PC-3 (cell line): ENCODE data around the gene PGAP6. TPM values are rescaled to one million over a fixed set of nuclear protein-coding genes. Genes with fewer than 3 reads are reported as not detected.
A peak's percentile ranks its signal among the peaks of the same experiment; 100 is the strongest.
"Not testable (repeated sequence)": the region's sequence is repeated elsewhere in the genome, so short reads cannot be mapped to it uniquely, and the experiment has no call there.

Experiments used
- ATAC-seq: fragments of 200-7000 bp; cut with Tn5 transposase; 2 replicates; pipeline ENCODE4 v1.9.1; 2020; ENCODE audit warnings: mild to moderate bottlenecking, moderate library complexity
- BruUV-seq: library from RNA; stranded (reverse); fragments of 400-500 nt; replicated peaks from 2 replicates; lab custom pipeline; 2021; lab: Mats Ljungman, UMichigan
- CTCF ChIA-PET: fragments of 300-600 bp; sonication (Branson Sonifier 250); formaldehyde crosslinking; loops from one replicate; lab custom pipeline; 2022; ENCODE audit warnings: antibody characterized with exemption; lab: Charles Lee
- POLR2A ChIA-PET: fragments of 300-600 bp; sonication (Branson Sonifier 250); formaldehyde crosslinking; loops from one replicate; lab custom pipeline; 2022; ENCODE audit warnings: antibody characterized with exemption; ENCODE audit not compliant: unreplicated experiment; lab: Charles Lee
- DNase-seq: peaks from one replicate; pipeline ENCODE4 v3.0.0-alpha.2; 2015
- H2AFZ ChIP-seq: fragments of 300-600 bp; sonication (generic); 2 replicates; pipeline ENCODE4 v1.6.0; 2016; ENCODE audit warnings: antibody characterized with exemption, low read length
- H3F3A ChIP-seq: fragments of 300-600 bp; sonication (generic); one replicate; pipeline ENCODE4 v1.6.0; 2017; ENCODE audit warnings: antibody characterized with exemption, low read length, control low read depth, mild to moderate bottlenecking; ENCODE audit not compliant: unreplicated experiment
- H3K27ac ChIP-seq: fragments of 300-600 bp; sonication (generic); 2 replicates; pipeline ENCODE4 v1.5.1; 2016; ENCODE audit warnings: mild to moderate bottlenecking, low read length
- H3K27me3 ChIP-seq: fragments of 300-600 bp; sonication (generic); 2 replicates; pipeline ENCODE4 v1.6.1; 2016; ENCODE audit warnings: low read length, mixed read lengths
- H3K36me3 ChIP-seq: fragments of 300-600 bp; sonication (generic); 2 replicates; pipeline ENCODE4 v1.6.1; 2016; ENCODE audit warnings: low read depth, mixed run types, low read length, mixed read lengths
- H3K4me1 ChIP-seq: fragments of 300-600 bp; sonication (generic); 2 replicates; pipeline ENCODE4 v1.5.1; 2016; ENCODE audit warnings: low read length; ENCODE audit not compliant: insufficient read depth
- H3K4me2 ChIP-seq: fragments of 300-600 bp; sonication (generic); 2 replicates; pipeline ENCODE4 v1.6.0; 2016; ENCODE audit warnings: low read length
- H3K4me3 ChIP-seq: fragments of 300-600 bp; sonication (generic); 2 replicates; pipeline ENCODE4 v1.5.1; 2016; ENCODE audit warnings: mild to moderate bottlenecking, low read length, mixed read lengths
- H3K79me2 ChIP-seq: fragments of 300-600 bp; sonication (generic); 2 replicates; pipeline ENCODE4 v1.6.1; 2017; ENCODE audit warnings: low read length, mixed read lengths
- H3K9ac ChIP-seq: fragments of 300-600 bp; sonication (generic); 2 replicates; pipeline ENCODE4 v1.6.0; 2016; ENCODE audit warnings: mild to moderate bottlenecking, low read length
- H3K9me2 ChIP-seq: fragments of 300-600 bp; sonication (generic); replicated peaks from 2 replicates; pipeline ENCODE4 v1.6.1; 2016; ENCODE audit warnings: mixed run types, low read length, mixed read lengths
- H3K9me3 ChIP-seq: fragments of 300-600 bp; sonication (generic); 2 replicates; pipeline ENCODE4 v1.6.1; 2016; ENCODE audit warnings: low read length, mixed read lengths
- H4K20me1 ChIP-seq: fragments of 300-600 bp; sonication (generic); 2 replicates; pipeline ENCODE4 v1.6.1; 2016; ENCODE audit warnings: low read length, mixed read lengths
- CTCF ChIP-seq: fragments of 300-600 bp; sonication (generic); conservative IDR thresholded peaks from 2 replicates; pipeline ENCODE4 v1.5.1; 2017; ENCODE audit warnings: antibody characterized with exemption, low read depth, mild to moderate bottlenecking, low read length
- EZH2 ChIP-seq: fragments of 300-600 bp; sonication (generic); IDR thresholded peaks from one replicate; pipeline ENCODE4 v1.6.1; 2017; ENCODE audit warnings: antibody characterized with exemption, mild to moderate bottlenecking, low read length; ENCODE audit not compliant: unreplicated experiment
- EZH2phosphoT487 ChIP-seq: fragments of 300-600 bp; sonication (generic); IDR thresholded peaks from 2 replicates; pipeline ENCODE4 v1.6.1; 2018; ENCODE audit warnings: mild to moderate bottlenecking, antibody characterized with exemption, low read length, borderline replicate concordance
- intact Hi-C: fragments of 100-400 bp; cut with micrococcal nuclease; formaldehyde crosslinking; loops from 2 replicates; pipeline ENCODE4 v1.9.0; 2023
- total RNA-seq: library from RNA; depleted of rRNA; stranded (reverse); fragments of >200 nt; gene quantifications from 2 replicates; pipeline ENCODE4 v1.2.3, GENCODE V29; 2014

The PGAP6 gene
- total RNA-seq, 1 experiment from 2014 or later: 40.8 TPM

GRCh38 chr16:389352-389751 is 7.6 kb upstream of the PGAP6 start:
- ATAC-seq (no peak), DNase-seq (no peak)
- Histone ChIP-seq H3K27ac (no peak overlapping the region), H3K9ac (no peak overlapping the region), H3F3A (no peaks in the 10 kb centered on the region), H3K79me2 (no peaks in the 10 kb centered on the region), H3K36me3 (no peaks in the 10 kb centered on the region), H3K27me3 (no peaks in the 10 kb centered on the region), H3K9me2 (no peaks in the 10 kb centered on the region), H4K20me1 (no peaks in the 10 kb centered on the region), H3K4me2 (no peak overlapping the region), H3K9me3 (no peaks in the 10 kb centered on the region), H3K4me1 (no peaks in the 10 kb centered on the region), H2AFZ (no peak overlapping the region), H3K4me3 (no peak overlapping the region)
- ChIA-PET CTCF (no interaction called here), POLR2A (no interaction called here)
- intact Hi-C loops: no loop called here
- TF ChIP-seq CTCF (no peak), EZH2 (no peak), EZH2phosphoT487 (no peak)
- no TSS peak for BruUV-seq

GRCh38 chr16:387761-388666 is 6.2 kb upstream of the PGAP6 start:
- H3K79me2 ChIP-seq, DNase-seq, H3K9ac ChIP-seq, BruUV-seq, H3K9me2 ChIP-seq, H4K20me1 ChIP-seq, H3K27me3 ChIP-seq, intact Hi-C loops, H3K9me3 ChIP-seq, CTCF ChIA-PET, H3K36me3 ChIP-seq, ATAC-seq, H3F3A ChIP-seq, H3K27ac ChIP-seq, H3K4me3 ChIP-seq, POLR2A ChIA-PET: not testable (repeated sequence)
- 0 out of 2 replicates have a peak, but pooled peaks have one; percentile 10 for TF ChIP-seq CTCF
- H2AFZ ChIP-seq: peak overlapping the region; percentile 67; the same call in 1 of the 2 replicates
- H3K4me2 ChIP-seq: peak overlapping the region; percentile 51; the same call in 1 of the 2 replicates
- peaks cover 11% of the 10 kb centered on the region for H3K4me1 ChIP-seq

GRCh38 chr16:386641-387156 is 4.9 kb upstream of the PGAP6 start:
- Histone ChIP-seq H3F3A (no peaks in the 10 kb centered on the region), H2AFZ (no peak overlapping the region), H3K36me3 (no peaks in the 10 kb centered on the region), H3K4me2 (no peak overlapping the region), H4K20me1 (no peaks in the 10 kb centered on the region), H3K27ac (no peak overlapping the region), H3K27me3 (no peaks in the 10 kb centered on the region), H3K79me2 (no peaks in the 10 kb centered on the region), H3K4me1 (peaks cover 14% of the 10 kb centered on the region), H3K4me3 (no peak overlapping the region), H3K9ac (no peak overlapping the region), H3K9me2 (no peaks in the 10 kb centered on the region), H3K9me3 (no peaks in the 10 kb centered on the region)
- intact Hi-C loops: no loop called here
- DNase-seq: no peak
- TF ChIP-seq EZH2phosphoT487 (no peak), CTCF (no peak; the same call in 1 of the 2 replicates), EZH2 (no peak)
- no peak for ATAC-seq
- POLR2A ChIA-PET: no interaction called here
- CTCF ChIA-PET: no interaction called here
- no TSS peak for BruUV-seq
